ENCODE measurements around the gene PODNL1.

Gene PODNL1

GRCh38 chr19:13887517-13887916, 50.7 kb downstream of the PODNL1 start:
- peak; percentile 47 for DNase-seq

GRCh38 chr19:13887018-13887436, 51.2 kb downstream of the PODNL1 start:
- no peak for DNase-seq

DNA sequence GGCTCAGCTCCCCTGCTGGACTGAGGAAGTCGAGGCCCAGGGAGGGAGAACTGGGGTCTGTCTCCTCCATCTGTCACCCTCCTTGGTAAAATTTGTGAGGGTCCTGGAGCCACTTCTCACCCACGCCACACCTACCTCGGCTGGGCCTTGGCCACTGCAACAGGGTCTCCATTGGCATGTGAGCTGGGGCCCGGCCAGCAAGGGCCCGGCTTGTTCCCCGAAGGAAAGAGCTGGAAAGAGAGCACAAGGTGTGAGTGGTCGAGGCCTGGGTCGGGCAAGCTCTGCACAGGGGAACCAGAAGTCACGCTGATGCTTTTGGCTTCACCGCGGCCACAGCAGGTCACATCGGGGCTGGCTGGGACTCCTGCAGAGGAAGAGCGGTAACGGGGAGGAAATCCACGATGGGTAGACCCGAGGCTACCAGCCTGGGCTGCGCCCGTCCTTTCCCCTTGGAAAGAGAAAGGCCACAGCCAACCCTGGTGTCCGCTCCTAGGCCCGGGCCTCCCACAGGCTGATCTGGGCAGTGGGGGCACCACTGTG, 52.3 kb downstream of the PODNL1 start:
- no peak for DNase-seq

DNA sequence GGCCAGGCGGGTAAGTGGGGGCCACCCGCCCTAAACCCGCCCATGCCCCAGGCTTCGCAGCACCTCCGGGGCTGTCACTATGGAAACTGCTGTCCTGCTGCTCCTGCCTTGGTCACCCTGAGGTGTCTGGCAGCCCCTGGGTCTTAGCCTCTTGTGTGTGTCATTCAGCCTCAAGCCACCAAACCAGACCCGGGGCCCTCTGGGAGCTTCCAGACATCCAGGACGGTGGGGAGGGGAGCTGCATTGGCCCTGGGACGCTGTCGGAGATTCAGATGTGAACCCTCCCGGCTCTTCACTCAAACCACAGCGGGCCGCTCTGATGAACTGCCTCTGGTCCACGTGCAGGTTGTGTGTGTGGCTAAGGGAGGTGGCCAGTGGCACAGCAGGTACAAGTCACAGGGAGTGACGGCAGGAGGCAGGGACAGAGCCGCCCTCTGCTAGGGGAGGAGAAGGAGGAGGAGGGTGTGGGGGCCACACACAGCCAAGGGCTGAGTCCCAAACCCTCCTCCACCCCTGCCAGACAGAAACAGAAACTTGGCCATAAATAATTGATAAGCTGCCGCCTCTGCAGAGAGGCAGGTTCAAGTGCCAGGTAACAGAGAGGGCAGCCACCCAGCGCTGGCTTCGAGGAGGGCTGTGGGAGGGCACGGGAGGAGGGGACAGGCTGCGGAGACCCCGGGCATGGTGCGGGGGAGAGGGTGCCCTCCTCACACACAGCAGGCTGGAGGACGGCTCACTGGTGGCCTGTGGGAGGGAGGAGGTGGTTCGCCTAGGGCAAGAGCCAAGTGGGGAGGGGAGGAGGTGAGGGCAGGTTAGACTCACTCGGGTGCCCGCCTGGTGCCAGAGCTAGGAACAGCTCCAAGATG, 53.3 kb downstream of the PODNL1 start:
- no peak for DNase-seq

- no peak for DNase-seq
These were observed 54.6 kb downstream of the PODNL1 start for GRCh38 chr19:13883516-13884064.

DNA sequence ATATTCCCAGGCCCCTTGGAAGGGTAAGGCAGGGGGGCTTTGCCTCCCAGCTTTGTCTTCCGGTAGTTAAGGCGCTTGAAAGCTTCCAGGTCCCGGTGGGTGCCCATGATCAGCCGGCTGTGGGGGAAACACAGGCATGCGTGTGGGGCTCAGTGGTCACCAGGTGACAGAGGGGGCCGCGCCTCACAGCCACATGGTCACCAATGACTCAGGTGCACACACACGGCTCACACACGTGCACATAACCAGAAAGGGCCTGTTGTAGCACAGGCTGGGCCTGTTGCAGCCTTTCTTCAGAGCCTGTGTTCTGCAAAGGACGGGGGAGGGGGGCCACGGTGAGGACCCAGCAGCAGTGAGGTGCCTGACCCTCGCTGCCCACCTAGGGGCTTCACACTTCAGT, 55.4 kb downstream of the PODNL1 start:
- no peak for DNase-seq

DNA sequence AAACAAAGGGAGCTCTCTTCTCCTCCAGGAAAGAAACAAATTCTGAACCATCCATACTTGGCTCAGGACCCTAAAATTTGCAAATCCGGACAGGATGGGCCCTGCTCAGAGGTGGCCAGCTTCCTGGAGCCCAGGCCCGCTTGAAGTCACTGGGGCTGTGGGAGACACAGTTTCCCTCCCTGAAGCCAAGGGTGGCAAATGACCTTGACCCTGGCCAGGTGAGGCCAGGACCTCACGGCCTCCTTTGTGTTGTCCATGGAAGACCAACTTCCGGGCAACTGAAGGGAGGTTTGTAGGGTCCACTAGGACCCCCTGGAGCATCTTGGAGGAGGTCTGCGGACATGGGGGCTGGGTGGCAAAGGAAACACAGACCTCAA, 55.8 kb downstream of the PODNL1 start:
- DNase-seq, result no peak

- no peak for DNase-seq
These were observed 56.4 kb downstream of the PODNL1 start for GRCh38 chr19:13881692-13882418.

DNA sequence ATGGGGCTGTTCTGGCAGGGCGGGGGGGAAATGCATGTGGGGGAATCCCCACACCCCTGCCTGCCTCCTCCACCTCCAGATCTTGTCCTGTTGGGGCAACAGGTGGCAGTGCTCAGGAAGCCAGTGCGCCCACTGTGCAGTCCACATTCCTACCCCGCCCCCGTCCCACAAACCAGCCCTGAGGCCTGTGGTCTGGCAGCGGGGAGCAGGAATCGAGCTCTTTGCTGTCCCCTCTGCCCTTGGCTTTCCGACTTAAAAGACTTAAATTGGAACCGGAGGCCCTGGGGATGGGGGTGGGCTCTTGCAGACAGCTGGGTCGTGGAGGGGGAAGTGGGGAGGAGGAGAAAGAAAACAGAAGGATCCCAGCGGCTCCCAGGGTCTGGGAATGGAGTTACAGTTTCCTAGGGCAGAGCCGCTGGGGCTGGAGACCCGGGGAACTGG, 56.9 kb downstream of the PODNL1 start:
- no peak for DNase-seq
